Measurements from ENCODE around the gene CMC2. TPM values are rescaled to one million over a fixed set of nuclear protein-coding genes. Genes with fewer than 3 reads are reported as not detected.

Gene CMC2
- total and polyA plus RNA-seq, 2 of the 8 experiments (the other 6 are each of a cell fraction or from before 2014, with no cell fraction given), result 66.6 to 116 TPM

- Histone ChIP-seq H3K4ac (replicated peaks; ENCODE audit: insufficient read length, low read depth, low read length) (no peak overlapping the region), H2AK5ac (ENCODE audit: low read depth, low read length) (no peak overlapping the region), H4K91ac (replicated peaks; ENCODE audit: insufficient read length, low read length) (no peak overlapping the region), H2BK5ac (ENCODE audit: low read depth, low read length) (no peak overlapping the region), H3K27me3 (replicated peaks in 1 of 4; ENCODE audit: control insufficient read depth in 3 of 4, extremely low read depth in 1 of 4, insufficient read depth in 3 of 4, low read length in 3 of 4) (no peaks in the 10 kb centered on the region), H3K36me3 (ENCODE audit: control insufficient read depth in 2 of 4, insufficient read depth in 4 of 4, low read length in 3 of 4) (no peaks in the 10 kb centered on the region), H2BK120ac (replicated peaks; ENCODE audit: low read depth, low read length) (no peak overlapping the region), H3K14ac (ENCODE audit: insufficient read length) (no peak overlapping the region), H3K4me1 (replicated peaks in 1 of 4; ENCODE audit: control insufficient read depth in 3 of 4, insufficient read depth in 4 of 4, low read length in 3 of 4) (peaks cover 0 to 2% (median 1%) of the 10 kb centered on the region in 4 experiments; a peak in 3 of 7 replicates), H2BK12ac (ENCODE audit: low read depth, low read length) (no peak overlapping the region), H3K4me3 (ENCODE audit: extremely low read depth in 1 of 4, insufficient read depth in 2 of 4, low read depth in 3 of 4, low read length in 4 of 4) (no peak overlapping the region), H3K79me2 (ENCODE audit: control insufficient read depth in 1 of 2, insufficient read depth in 2 of 2, low read length in 2 of 2) (no peaks in the 10 kb centered on the region), H2AFZ (ENCODE audit: low read length) (no peak overlapping the region), H3K9ac (replicated peaks in 1 of 4; ENCODE audit: extremely low read depth in 1 of 4, low read depth in 3 of 4, low read length in 3 of 4) (no peak overlapping the region), H4K5ac (ENCODE audit: insufficient read length, low read depth, low read length) (no peak overlapping the region), H3K9me3 (ENCODE audit: insufficient read depth in 2 of 2, low read depth in 1 of 2, low read length in 1 of 2) (no peaks in the 10 kb centered on the region), H3K4me2 (ENCODE audit: insufficient read depth in 1 of 2, low read depth in 2 of 2, low read length in 2 of 2) (no peak overlapping the region), H3K18ac (ENCODE audit: extremely low read depth, low read length) (no peak overlapping the region), H2BK20ac (ENCODE audit: low read length) (no peak overlapping the region), H3K23ac (ENCODE audit: insufficient read length) (no peak overlapping the region), H4K8ac (ENCODE audit: extremely low read depth, insufficient read depth, low read length) (no peak overlapping the region), H3K23me2 (ENCODE audit: low read depth, low read length) (0 out of 2 replicates have a peak, but pooled peaks cover 2% of the 10 kb centered on the region), H4K20me1 (replicated peaks in 1 of 2; ENCODE audit: control insufficient read depth in 1 of 2, insufficient read depth in 2 of 2, low read length in 2 of 2) (no peaks in the 10 kb centered on the region), H3K79me1 (ENCODE audit: low read depth, low read length) (no peaks in the 10 kb centered on the region), H3K27ac (ENCODE audit: low read depth, low read length) (no peak overlapping the region), H2BK15ac (ENCODE audit: low read length) (no peak overlapping the region), H3K56ac (replicated peaks; ENCODE audit: insufficient read length, low read depth, low read length) (no peak overlapping the region)
- no peak for FAIRE-seq
- POLR2A ChIA-PET (ENCODE audit: partially characterized antibody), result no interaction called here
- no peak for TF ChIP-seq NRF1 (IDR thresholded peaks at IDR 0.05; ENCODE audit: low read depth, low read length)
- TF ChIP-seq, protein P1, sequence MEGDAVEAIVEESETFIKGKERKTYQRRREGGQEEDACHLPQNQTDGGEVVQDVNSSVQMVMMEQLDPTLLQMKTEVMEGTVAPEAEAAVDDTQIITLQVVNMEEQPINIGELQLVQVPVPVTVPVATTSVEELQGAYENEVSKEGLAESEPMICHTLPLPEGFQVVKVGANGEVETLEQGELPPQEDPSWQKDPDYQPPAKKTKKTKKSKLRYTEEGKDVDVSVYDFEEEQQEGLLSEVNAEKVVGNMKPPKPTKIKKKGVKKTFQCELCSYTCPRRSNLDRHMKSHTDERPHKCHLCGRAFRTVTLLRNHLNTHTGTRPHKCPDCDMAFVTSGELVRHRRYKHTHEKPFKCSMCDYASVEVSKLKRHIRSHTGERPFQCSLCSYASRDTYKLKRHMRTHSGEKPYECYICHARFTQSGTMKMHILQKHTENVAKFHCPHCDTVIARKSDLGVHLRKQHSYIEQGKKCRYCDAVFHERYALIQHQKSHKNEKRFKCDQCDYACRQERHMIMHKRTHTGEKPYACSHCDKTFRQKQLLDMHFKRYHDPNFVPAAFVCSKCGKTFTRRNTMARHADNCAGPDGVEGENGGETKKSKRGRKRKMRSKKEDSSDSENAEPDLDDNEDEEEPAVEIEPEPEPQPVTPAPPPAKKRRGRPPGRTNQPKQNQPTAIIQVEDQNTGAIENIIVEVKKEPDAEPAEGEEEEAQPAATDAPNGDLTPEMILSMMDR (IDR thresholded peaks at IDR 0.05; ENCODE audit: control extremely low read depth in 1 of 3, insufficient read depth in 1 of 3, low read depth in 1 of 3, low read length in 3 of 3), result no peak
- TF ChIP-seq CHD1 (IDR thresholded peaks at IDR 0.05; ENCODE audit: low read depth, low read length), result no peak
- TF ChIP-seq ZNF274 (IDR thresholded peaks at IDR 0.05; ENCODE audit: borderline replicate concordance, extremely low read depth, low read length), result no peak
- no peak for TF ChIP-seq BACH1 (IDR thresholded peaks at IDR 0.05; ENCODE audit: low read length)
- no peak for TF ChIP-seq FOSL1 (IDR thresholded peaks at IDR 0.05; ENCODE audit: insufficient read depth, low read depth, low read length)
- TF ChIP-seq JUN (IDR thresholded peaks at IDR 0.05; ENCODE audit: low read depth, low read length), result no peak
- TF ChIP-seq SAP30 (IDR thresholded peaks at IDR 0.05; ENCODE audit: insufficient read depth, insufficient replicate concordance, low read length), result no peak
- 92% methylated on average over 4 of the region's 4 CpGs; no CpG with 5 or more reads in 1 of the 2 experiments for WGBS, 2 experiments (ENCODE audit: extremely low coverage in 1 of 2, insufficient coverage in 1 of 2, insufficient read length in 1 of 2, insufficient replicate concordance in 2 of 2, low coverage in 1 of 2, low lambda C conversion rate in 2 of 2, missing lambda C conversion rate in 1 of 2)
- no peak for DNase-seq (ENCODE audit: low read depth in 1 of 2, low spot score in 2 of 2)
- CTCF ChIA-PET (ENCODE audit: partially characterized antibody), result interaction anchor here (0.6 to 8.7 kb wide), 12 partner anchors 11 to 1925 kb away, joined by 3 to 84 read pairs (median 8); no protein-coding TSS in a partner anchor
Measured at GRCh38 chr16:80923356-80923755, 83.3 kb downstream of the CMC2 start.
